ENCODE data around the gene USB1.
"Not testable (repeated sequence)": the region's sequence is repeated elsewhere in the genome, so short reads cannot be mapped to it uniquely, and the experiment has no call there.

USB1 gene

DNA sequence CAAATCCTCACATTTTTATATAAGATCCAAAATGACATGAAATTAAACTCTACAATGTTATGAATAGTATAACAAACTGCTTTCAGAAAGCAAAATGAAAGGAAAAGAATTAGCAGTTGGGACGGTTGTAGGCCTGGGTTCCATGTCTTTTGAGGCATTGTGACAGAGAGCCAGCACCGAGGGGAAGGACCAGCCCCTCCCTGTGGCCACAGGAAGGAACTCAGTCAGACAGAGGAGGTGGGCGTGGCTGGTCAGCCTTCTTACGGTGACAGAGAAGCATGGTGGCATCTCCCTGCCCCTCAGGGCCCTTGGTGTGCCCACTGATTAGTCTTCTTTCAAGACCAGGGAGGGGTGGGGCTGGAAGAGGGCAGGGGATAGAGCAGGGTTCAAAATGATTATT is 6.4 kb upstream of the USB1 start:
- peak; percentile 45 for DNase-seq (ENCODE audit: low read depth)

DNA sequence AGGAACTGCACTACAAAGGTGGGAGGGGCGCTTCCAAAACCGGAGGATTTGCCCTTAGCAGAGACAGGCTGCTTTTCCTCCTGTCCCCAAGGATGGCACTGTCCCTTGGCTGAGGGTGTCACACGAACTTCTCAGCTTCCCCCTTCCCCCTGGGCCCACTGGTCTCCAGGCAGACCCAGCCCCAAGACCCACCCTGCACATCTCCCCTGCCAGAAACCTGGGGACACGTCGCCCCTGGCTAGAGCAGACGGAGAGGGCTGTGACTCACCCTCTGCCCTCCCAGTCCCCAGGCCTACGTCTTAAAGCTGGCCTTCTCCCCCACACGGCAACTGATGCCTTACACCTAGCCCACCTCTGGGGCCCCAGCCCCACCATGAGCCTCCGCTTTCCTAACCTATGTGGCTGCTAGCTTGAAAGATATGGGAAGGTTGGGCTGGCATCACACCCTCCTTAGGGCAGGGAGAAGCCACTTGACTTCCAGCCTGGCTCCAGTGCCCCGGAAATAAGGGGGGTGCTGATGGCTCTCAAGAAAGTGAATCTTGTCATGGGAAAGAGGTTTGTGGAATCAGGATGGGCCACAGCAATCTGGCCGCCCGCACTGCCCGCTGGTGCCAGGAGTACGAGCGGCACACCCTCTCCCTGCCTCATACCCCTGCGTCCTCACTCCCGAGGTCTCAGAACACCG is 5.3 kb upstream of the USB1 start:
- DNase-seq (ENCODE audit: low read depth): no peak

DNA sequence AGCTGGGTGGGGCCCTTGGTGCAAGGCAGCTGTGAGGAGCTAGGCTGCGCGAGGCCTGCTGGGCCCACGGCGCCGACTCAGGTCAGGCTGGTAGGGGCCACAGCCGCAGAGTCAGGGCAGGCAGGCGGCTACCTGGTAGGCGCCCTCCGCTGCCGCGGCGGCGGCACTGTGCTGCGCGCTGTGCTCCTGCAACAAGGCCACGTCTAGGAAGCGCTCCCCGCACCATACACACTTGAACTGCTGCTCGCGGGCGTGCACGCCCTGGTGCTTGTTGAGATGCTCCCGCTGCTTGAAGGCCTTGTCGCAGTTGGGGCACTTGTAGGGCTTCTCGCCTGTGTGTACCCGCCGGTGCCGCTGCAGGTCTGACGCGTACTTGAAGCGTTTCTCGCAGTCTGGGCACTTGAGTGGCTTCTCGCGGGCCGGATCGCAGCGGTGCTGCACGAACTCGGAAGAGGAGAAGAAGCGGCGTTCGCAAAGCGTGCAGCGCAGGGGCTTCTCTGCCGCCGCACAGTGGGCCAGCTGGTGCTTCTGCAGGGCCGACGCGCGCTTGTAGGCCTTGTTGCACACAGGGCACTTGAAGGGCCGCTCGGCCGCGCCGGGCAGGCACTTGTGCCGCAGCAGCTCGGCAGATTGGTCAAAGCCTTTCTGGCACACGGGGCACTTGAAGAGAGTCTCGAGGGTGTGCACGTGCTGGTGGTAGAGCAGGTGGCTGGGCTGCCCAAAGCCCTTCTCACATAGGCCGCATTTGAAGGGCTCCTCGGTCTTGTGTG is 4.6 kb upstream of the USB1 start:
- DNase-seq (ENCODE audit: low read depth): no peak

DNA sequence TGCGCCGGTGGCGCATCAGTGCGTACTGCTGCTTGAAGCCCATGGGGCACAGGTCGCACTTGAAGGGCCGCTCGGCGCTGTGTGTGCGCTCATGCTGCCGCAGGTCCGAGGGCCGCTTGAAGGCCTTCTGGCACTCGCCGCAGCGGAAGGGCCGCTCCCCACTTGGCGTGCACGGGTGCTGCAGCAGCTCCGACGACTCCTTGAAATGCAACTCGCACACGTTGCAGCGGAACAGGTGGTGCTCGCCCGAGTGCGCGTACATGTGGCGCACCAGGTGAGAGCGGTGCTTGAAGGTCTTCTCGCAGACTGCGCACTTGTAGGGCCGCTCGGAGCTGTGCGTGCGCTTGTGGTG is 4.1 kb upstream of the USB1 start:
- no peak for DNase-seq (ENCODE audit: low read depth)

DNA sequence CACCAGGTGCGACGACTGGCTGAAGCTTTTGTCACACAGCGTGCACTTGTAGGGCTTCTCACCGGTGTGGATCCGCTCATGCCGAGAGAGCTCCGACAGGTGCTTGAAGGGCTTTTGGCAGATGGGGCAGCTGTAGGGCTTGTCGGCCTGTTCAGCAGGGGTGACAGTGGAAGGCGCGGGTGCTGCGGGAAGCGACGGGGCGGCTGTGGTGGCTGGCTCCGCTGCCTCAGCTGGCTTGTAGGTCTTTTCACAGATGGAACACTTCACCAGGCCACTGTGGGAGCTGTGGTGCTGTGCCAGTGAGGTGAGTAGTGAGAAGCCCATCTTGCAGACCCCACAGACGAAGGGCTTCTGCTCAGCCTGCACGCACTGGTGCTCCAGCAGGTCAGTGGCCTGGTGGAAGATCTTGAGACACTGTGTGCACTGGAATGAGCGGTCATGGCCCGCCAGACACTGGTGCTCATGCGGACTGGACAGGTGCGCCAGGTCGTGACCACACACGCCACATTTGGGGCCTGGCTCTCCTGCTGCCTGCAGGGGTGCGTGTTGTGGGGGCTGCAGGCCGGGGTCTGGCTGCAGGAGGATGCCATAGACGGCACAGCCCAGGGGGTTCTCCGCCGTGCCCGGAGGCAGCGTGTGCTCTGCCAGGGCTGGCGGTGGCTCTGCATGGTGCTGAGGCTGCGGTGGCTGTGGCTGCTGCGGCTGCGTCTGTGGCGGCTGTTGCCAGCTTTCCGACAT is 3.5 kb upstream of the USB1 start:
- DNase-seq (ENCODE audit: low read depth): no peak

DNA sequence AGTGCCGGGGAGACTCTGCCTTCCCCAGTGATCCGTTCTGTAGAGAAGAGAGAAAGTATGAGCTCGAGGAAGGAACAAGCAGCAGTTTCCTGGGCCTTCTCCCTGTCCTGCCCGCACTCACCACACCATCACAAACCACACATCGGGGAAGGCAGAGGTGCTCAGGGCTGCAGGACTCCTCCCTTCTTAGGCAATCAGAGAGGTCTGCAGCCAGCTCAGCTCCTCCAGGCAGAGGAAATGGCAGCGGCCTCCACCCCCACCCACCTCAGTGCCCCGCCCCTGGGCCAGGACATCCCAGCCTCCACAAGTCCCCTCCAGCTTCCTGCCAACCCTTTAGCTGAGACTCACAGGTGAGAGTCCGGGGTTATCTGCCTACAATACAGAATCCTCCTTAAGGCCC is 2.7 kb upstream of the USB1 start:
- DNase-seq (ENCODE audit: low read depth): no peak

DNA sequence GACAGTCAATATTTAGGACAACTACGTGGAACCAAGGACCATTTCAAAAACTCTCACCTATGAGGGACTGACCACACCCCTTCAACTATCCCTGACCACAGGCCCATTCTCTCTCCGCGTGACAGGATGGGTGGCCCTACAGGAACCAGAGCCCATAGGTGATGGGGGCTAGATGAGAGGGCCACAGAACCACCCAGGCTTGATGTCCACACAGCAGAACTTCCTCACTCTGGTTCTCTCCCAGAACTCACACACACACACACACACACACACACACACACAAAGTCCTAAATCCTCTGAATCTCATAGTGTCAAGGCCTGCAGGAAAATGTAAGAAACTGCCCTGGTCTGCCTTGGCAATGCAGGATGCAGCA is 2.2 kb upstream of the USB1 start:
- no peak for DNase-seq (ENCODE audit: low read depth)

DNA sequence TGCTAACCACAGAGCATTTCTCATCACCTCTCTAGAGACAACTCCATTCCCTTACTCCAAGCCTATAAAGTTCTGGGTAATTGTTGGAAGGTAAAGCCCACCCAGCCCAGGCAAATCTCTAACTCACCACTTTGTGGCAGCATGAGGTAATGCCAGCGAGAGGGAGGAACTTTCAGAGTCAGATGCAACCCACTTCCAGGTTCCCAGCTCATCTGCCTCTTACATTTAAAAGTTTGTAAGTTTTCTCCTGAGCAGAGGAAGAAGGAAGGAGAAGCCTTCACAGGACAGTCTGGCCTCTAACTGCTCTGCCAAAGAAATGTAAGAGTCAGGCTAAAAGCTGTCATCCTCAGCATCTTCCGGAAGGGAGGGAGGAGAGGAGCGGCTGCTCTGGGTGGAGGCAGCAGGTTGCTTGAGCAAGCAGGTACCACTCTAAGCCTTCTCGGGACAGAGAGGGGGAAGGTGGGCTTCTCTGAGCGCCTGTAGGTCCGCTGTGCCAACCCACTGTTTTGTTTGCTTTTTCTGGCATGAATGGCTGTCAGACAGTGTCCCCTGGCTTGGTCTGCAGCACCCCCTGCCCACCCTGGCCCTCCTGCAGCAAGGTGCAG is 1.7 kb upstream of the USB1 start:
- no peak for DNase-seq (ENCODE audit: low read depth)

DNA sequence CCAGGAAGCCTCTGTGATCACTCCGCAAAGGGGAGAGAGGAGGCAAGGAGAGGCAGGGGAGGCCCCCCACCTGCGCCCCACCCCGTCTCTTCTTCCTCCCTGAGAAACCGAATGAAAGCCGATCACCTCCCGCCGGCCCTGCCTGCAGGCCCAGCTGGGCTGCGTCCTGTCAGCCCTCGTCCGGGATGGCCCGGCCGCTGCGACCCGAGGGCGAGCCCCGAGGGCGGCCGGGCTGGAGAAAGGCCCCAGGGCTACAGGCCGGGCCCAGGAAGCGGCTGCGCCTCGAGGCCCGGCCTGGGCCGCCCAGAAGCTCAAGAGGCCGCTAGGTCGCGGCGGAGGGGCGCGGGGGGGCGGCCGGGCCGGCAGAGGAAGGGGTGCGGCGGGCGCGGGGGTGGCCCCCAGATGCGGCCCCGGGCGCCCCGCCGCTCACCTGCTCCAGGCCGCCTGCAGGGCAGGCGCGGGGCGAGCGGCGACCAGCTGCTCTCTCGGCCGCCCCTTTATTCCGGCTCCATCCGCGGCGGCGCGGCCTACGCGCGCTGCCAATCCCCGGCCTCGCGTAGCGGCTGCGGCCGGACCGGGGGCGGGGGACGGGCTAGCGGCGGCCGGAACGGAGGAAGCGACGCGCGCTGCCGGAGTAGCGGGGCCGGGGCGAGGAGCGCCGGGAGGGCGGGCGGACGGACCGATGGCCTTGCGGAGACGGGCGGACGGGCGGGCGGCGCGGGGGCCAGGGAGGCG is 1.1 kb upstream of the USB1 start, which contains the start of gene ZNF319:
TSS of gene ZNF319 (minus strand) at position 702 of the 735 bp plus-strand sequence. CDS start 2,407 bp downstream, outside the sequence.
- DNase-seq (ENCODE audit: low read depth): no peak

DNA sequence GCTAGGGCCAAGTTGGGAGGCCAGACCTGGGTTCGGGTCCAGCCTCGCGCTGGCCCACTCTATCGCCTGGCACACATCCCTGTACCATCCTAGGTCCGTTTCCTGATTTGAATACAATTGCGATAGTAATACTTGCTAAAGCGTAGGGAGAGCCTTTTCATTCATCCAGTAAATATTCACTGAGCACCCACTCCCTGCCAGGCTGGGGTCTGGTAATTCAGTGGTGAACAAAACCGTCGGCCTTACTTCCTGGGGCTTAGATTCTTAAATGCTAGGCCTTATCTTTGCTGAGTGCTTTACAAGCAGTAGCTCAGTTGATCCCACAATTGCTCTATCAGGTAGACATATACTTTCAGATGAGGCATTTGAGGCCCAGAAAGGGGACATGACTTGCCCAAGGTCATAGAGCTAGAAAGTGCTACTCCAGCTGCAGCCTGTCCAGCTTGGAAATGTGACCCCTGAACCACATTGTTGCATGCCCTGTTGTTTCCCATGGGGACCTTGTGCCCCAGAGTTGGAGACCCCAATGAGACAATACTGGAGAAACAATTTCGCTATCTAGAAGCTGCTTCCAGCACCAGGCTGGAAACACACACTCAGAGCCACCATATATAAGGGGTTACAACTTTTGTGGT is 691 bp downstream of the USB1 start:
- DNase-seq (ENCODE audit: low read depth): no peak

DNA sequence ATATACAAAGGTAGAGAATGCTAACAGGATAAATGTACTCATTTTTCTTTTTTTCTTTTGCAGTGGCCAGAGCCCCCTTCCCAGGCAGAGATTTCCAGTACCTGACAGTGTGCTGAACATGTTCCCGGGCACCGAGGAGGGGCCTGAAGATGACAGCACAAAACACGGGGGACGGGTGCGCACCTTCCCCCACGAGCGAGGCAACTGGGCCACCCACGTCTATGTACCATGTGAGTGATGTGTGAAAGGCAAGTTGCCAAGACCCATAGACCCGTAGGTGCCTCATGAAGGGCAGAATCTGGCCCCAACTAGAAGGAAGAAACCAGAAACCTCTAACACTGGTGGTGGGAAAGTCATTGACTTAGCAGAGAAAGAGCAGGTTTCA is 1.2 kb downstream of the USB1 start:
- no peak for DNase-seq (ENCODE audit: low read depth)

DNA sequence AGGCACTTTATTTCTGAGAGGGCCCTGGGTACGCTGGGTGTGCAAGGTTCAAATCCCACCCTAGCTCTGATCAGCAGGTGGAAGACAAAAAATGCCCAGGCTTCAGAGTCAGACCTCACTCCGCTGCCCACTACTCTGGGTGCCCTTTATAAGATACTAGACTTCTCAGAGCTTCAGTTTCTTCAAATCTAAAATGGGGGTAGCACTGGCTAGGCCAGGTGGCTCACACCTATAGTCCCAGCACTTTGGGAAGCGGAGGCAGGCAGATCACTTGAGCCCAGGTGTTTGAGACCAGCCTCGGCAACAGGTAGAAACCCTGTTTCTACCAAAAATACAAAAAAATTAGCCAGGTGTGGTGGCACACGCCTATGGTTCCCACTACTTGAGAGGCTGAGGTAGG is 1.7 kb downstream of the USB1 start:
- DNase-seq (ENCODE audit: low read depth): no peak

DNA sequence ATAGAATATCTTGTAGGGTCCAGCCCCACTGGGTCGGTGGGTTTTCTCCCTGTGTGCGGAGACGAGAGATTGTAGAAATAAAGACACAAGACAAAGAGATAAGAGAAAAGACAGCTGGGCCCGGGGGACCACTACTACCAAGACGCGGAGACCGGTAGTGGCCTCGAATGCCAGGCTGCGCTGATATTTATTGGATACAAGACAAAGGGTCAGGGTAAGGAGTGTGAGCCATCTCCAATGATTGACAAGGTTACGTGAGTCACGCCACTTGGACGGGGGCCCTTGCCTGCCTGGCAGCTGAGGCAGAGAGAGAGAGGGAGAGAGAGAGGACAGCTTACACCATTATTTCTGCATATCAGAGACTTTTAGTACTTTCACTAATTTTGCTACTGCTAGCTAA is 3.5 kb downstream of the USB1 start:
- DNase-seq (ENCODE audit: low read depth): not testable (repeated sequence)

DNA sequence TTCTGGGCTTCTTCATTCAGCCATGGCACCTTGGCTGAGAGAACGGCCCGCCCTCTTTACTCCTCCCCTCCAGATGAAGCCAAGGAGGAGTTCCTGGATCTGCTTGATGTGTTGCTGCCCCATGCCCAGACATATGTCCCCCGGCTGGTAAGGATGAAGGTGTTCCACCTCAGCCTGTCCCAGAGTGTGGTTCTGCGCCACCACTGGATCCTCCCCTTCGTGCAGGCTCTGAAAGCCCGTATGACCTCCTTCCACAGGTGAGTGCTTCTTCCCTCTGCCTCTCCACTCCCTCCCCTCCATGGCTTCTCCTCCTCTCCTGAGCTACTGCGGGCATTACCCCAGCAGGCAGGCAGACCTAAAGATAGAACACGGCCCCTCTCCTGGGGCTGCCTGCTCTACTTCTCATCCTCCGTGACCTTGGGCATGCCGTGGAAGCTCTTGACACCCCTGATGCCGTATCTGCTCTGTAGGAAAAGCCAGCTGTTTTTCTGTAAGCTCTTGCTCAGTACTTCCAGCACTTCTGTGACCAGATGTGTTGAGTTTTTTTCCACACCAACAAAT is 8.7 kb downstream of the USB1 start:
- no peak for DNase-seq (ENCODE audit: low read depth)

DNA sequence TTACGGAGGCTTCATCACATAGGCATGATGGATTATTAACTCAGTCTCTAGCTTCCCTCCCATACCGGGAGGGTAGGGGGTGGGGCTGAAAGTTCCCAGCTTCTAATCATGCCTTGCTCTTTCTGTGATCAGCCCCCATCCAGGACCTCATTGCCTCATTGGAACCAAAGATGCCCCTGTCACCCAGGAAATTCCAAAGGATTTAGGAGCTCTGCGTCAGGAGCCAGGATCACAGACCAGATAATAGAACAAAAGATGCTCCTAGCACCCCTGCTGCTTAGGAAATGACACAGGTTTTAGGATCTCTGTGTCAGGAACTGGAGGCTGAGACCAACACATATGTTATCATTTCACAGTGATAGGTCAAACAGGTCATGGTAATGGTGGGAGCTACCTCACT is 9.7 kb downstream of the USB1 start:
- DNase-seq (ENCODE audit: low read depth): no peak

DNA sequence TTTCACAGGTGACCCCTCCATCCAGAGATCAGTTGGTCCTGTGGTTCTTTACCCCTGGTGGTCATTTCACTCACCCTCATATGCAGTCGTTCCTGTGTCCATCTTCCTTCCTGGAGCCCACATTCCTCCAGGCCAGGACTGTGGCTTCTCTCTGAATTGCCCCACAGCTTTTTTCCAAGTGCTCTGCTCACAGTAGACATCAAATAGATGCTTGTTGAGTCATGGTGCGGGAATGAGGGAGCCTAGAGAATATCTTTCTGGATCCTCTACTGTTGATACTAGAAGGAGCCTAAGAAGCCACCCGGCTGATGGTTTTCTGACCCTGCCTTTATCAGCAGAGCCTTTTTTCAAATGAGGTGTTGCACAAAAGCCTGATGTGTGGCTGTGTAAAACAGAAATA is 10.4 kb downstream of the USB1 start:
- DNase-seq (ENCODE audit: low read depth): no peak

DNA sequence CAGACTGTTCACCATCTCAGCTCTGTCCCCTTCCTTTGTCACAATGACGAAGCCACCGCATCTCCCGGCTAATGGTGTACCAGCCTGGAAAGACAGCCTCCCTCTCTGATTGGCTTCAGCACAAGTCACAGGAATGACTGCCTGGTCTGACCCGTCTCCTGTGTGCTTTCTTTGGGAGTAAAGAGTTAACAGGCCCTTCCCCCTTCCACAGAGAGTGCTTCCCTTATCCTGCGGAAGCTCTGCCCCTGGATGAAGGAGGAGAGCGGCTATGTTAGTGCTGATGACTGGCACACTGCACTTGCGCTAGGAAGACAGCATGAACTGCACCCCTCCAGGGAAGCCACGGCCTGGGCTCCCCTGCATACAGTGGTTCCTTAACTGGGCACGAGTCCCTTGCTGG is 11.3 kb downstream of the USB1 start:
- no peak for DNase-seq (ENCODE audit: low read depth)

DNA sequence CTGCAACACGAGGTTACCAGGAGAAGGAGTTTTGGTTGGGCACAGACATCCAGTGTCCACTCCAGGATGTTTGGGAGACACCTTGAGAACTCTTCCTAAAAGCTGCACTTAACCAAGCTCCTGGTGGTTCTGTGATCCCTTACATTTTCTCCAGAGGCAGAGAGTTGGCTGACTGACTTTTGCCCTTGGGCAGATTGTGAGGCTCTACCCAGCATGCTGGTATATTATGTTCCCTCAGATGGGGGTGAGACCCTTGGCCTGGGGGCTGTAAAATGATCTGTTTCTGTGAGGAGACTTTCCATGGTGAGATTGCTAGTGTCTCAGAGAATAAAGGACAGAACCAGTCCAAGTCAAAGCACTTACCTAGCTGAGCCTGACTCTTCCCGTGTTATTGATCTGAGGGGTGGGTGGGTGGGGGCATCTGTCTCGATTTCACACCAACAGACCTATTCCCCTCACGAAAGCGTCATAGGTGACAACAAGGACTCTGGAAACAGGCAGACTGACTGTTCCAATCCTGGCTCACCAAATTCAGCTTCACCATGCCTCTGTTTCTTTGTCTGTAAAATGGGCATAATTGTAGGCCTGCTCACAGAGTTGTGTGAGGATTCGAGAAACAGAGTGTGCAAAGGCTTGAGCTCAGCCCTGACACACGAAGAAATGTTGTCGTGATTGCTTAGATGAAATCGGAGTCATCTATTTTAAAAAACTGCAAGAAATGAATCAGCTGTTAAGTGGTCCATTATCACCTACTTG is 12.2 kb downstream of the USB1 start:
- no peak for DNase-seq (ENCODE audit: low read depth)

DNA sequence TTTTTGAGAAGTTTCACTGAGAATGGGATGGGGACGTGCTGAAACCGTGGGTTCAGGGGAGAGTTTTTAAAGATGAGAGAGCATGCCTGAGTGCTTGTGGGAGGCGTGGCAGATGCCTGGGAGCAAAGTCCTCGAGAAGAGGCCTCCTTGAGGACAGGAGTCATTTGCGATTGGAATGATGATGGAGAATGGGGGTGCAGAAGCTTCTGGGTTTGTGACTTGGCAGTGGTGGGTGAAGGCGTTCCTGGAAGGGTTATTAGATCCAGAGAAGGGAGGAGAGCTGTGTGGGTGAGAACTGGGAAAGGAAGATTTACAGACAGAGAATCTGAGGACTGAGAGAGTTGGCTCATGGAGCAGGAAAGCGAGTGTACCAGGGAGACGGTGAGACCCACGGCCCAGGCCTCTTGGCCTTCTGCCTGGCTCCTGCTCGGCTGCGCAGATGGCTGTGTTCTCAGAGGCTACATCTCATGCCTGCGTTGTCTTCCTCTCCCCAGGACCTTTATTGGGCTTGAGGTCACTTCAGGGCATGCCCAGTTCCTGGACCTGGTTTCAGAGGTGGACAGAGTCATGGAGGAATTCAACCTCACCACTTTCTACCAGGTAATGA is 15.7 kb downstream of the USB1 start:
- no peak for DNase-seq (ENCODE audit: low read depth)

DNA sequence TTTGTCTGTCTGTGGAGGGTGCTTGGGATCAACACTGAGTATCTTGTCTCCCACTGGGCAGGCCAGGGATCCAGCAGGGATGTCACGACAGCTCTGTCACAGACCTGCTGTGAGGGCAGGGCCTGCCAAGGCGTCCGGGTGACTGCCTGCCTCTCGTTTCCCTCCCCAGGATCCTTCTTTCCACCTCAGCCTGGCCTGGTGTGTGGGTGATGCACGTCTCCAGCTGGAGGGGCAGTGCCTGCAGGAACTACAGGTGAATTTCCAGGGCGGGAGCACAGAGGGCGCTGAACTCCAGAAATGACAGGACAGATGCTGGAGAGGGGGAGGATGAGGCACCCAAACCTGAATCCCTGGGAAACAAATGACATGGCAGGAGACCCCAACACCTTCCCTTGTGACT is 17.6 kb downstream of the USB1 start:
- no peak for DNase-seq (ENCODE audit: low read depth)
